ENCODE results near the gene UBL4A. TPM values are rescaled to one million over a fixed set of nuclear protein-coding genes. Genes with fewer than 3 reads are reported as not detected.

UBL4A gene
- total and polyA plus RNA-seq, 2 of the 13 experiments (the other 11 are each of a cell fraction or from before 2014, with no cell fraction given), result 16.8 to 25.5 TPM

DNA sequence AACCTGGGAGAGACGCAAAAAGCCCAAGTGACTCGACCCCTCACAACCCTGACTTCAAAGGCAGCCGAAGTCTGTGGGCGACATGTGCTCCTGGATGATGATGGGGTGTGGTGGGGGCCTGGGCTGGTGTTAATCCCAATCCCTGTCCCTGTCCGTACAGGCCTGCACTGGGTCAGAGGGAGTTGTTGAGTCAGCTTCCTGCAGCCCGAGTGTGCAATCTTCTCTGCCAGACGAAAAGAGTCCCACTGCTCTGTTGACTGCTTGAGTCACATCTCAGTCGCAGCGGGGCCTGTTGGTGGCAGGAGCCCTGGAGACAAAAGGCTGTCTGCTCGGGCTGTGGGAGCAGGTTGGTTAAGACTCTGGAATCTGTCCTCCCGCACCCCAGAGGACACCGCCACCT lies 19.3 kb upstream of the UBL4A start (continued):
- TF ChIP-seq YEATS4 (CRISPR knock-in tag; IDR thresholded peaks at IDR 0.05; ENCODE audit: borderline replicate concordance) (no peak), ZNF143 (CRISPR knock-in tag; IDR thresholded peaks at IDR 0.05) (no peak), ZBTB38 (CRISPR knock-in tag; IDR thresholded peaks at IDR 0.05) (no peak), ZNF460 (CRISPR knock-in tag; IDR thresholded peaks at IDR 0.05; ENCODE audit: borderline replicate concordance) (no peak)
- TF ChIP-seq, protein P1, sequence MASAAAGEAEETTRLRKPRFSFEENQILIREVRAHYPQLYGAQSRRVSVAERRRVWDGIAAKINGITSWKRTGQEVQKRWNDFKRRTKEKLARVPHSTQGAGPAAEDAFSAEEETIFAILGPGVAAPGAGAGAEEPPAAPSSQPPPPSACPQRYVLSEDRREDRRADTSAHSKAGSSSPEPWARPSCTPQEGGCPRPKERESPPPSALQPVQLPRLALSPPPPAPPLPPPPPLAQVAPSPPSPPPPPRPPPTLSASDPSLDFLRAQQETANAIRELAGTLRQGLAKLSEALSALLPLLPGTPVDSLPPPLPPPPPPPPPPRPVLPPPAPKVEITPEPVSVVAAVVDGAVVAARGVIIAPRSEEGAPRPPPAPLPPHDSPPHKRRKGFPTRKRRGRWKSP (CRISPR knock-in tag; IDR thresholded peaks at IDR 0.05), result no peak
- TF ChIP-seq, protein P2, sequence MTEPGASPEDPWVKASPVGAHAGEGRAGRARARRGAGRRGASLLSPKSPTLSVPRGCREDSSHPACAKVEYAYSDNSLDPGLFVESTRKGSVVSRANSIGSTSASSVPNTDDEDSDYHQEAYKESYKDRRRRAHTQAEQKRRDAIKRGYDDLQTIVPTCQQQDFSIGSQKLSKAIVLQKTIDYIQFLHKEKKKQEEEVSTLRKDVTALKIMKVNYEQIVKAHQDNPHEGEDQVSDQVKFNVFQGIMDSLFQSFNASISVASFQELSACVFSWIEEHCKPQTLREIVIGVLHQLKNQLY (CRISPR knock-in tag; IDR thresholded peaks at IDR 0.05), result no peak
- TF ChIP-seq, protein P3, sequence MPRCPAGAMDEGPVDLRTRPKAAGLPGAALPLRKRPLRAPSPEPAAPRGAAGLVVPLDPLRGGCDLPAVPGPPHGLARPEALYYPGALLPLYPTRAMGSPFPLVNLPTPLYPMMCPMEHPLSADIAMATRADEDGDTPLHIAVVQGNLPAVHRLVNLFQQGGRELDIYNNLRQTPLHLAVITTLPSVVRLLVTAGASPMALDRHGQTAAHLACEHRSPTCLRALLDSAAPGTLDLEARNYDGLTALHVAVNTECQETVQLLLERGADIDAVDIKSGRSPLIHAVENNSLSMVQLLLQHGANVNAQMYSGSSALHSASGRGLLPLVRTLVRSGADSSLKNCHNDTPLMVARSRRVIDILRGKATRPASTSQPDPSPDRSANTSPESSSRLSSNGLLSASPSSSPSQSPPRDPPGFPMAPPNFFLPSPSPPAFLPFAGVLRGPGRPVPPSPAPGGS (CRISPR knock-in tag; IDR thresholded peaks at IDR 0.05), result no peak

DNA sequence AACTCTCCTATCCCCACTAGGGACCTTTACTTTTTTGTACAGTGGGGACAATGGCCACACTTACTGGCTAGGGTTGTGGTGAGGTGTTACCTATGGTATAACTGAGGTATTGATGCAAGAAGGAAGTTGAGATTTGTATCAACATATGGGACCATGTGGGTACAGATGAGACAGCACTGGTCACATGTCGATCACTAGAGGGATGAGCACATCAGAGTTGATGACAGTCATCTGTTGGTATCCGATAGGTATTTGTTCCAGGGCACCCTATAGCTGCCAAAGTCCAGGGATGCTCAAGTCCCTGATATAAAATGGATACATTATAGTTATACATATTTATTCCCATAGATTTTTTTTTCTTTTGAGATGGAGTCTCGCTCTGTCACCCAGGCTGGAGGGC lies 16.6 kb upstream of the UBL4A start:
- DNase-seq (ENCODE audit: low spot score), result no peak
- peak; percentile 46; the same call in 2 of the 3 replicates for ATAC-seq
- no peaks in the 10 kb centered on the region for H3K36me3 ChIP-seq (replicated peaks in 1 of 2; ENCODE audit: control insufficient read depth in 1 of 2, insufficient read depth in 2 of 2, low read length in 2 of 2)
- WGBS (ENCODE audit: low lambda C conversion rate), result 43% methylated on average over 1 of the region's 3 CpGs
- no peak overlapping the region for H2AFZ ChIP-seq (ENCODE audit: low read length)
- no peak overlapping the region for H3K9ac ChIP-seq (ENCODE audit: insufficient read depth, low read depth, low read length)
- FAIRE-seq, result no peak
- 0 out of 2 replicates have a peak, but pooled peaks cover 6% of the 10 kb centered on the region for H3K4me1 ChIP-seq (ENCODE audit: insufficient read depth, low read length)
- intact Hi-C loops (cut with micrococcal nuclease; ENCODE audit: unreplicated experiment) (no loop called here), in situ Hi-C loops (cut with HindIII; ENCODE audit: extremely low pct_ligation_motif_present, low pct_unique_long_range_greater_than_20kb) (no loop called here)
- H3K9me3 ChIP-seq (ENCODE audit: low read length), result no peaks in the 10 kb centered on the region
- no TSS peak for BruUV-seq (replicated peaks)
- no peaks in the 10 kb centered on the region for H3K27me3 ChIP-seq (ENCODE audit: control insufficient read depth in 1 of 2, insufficient read depth in 2 of 2, low read length in 2 of 2)
- no peaks in the 10 kb centered on the region for H3K79me2 ChIP-seq (ENCODE audit: insufficient read depth, low read length)
- no peak overlapping the region for H3K27ac ChIP-seq (ENCODE audit: extremely low read length, insufficient read depth, low read length)
- peak overlapping the region; percentile 12; the same call in 1 of the 2 replicates for H3K4me2 ChIP-seq (ENCODE audit: low read depth, low read length)
- no peak overlapping the region for H3K4me3 ChIP-seq (replicated peaks in 1 of 3; ENCODE audit: insufficient read depth in 1 of 3, low read depth in 2 of 3, low read length in 3 of 3)
- ChIA-PET POLR2A (interaction anchor here (1.3 kb wide), 1 partner anchor 15 kb away, joined by 3 read pairs; no protein-coding TSS in a partner anchor), CTCF (ENCODE audit: low intra/inter-chr PET ratio, low total read pairs) (no interaction called here)
- H4K20me1 ChIP-seq (ENCODE audit: insufficient read depth, low read length), result no peaks in the 10 kb centered on the region
- TF ChIP-seq, protein P4, sequence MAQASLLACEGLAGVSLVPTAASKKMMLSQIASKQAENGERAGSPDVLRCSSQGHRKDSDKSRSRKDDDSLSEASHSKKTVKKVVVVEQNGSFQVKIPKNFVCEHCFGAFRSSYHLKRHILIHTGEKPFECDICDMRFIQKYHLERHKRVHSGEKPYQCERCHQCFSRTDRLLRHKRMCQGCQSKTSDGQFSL (CRISPR knock-in tag; IDR thresholded peaks at IDR 0.05), result no peak
- TF ChIP-seq CBX5 (CRISPR knock-in tag; IDR thresholded peaks at IDR 0.05; ENCODE audit: borderline replicate concordance) (no peak), EHMT2 (IDR thresholded peaks at IDR 0.05; ENCODE audit: borderline replicate concordance, low read depth, low read length) (no peak), SIX1 (CRISPR knock-in tag; IDR thresholded peaks at IDR 0.05; ENCODE audit: borderline replicate concordance) (no peak), NFKBIZ (CRISPR knock-in tag; IDR thresholded peaks at IDR 0.05) (no peak)
- TF ChIP-seq, protein P5, sequence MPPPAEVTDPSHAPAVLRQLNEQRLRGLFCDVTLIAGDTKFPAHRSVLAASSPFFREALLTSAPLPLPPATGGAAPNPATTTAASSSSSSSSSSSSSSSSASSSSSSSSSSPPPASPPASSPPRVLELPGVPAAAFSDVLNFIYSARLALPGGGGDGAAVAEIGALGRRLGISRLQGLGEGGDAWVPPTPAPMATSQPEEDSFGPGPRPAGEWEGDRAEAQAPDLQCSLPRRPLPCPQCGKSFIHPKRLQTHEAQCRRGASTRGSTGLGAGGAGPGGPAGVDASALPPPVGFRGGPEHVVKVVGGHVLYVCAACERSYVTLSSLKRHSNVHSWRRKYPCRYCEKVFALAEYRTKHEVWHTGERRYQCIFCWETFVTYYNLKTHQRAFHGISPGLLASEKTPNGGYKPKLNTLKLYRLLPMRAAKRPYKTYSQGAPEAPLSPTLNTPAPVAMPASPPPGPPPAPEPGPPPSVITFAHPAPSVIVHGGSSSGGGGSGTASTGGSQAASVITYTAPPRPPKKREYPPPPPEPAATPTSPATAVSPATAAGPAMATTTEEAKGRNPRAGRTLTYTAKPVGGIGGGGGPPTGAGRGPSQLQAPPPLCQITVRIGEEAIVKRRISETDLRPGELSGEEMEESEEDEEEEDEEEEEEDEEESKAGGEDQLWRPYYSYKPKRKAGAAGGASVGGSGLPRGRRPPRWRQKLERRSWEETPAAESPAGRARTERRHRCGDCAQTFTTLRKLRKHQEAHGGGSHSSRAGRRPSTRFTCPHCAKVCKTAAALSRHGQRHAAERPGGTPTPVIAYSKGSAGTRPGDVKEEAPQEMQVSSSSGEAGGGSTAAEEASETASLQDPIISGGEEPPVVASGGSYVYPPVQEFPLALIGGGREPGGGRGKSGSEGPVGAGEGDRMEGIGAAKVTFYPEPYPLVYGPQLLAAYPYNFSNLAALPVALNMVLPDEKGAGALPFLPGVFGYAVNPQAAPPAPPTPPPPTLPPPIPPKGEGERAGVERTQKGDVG (CRISPR knock-in tag; IDR thresholded peaks at IDR 0.05; ENCODE audit: borderline replicate concordance), result no peak
- TF ChIP-seq, protein P6, sequence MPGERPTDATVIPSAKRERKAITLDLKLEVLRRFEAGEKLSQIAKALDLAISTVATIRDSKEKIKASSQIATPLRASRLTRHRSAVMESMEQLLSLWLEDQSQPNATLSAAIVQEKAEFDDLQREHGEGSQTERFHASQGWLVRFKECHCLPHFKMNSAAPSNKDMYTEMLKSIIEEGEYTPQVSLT (CRISPR knock-in tag; IDR thresholded peaks at IDR 0.05; ENCODE audit: borderline replicate concordance, low read depth), result no peak
